ENCODE measurements around the gene SUN3.

Gene SUN3

GRCh38 chr7:47951374-47951773 lies 77.5 kb downstream of the SUN3 start:
- DNase-seq (ENCODE audit: low spot score): no peak
- in situ Hi-C loops (cut with MboI; ENCODE audit: low pct_unique_long_range_greater_than_20kb, low sequenced_read_pairs, unreplicated experiment): loop anchor here (10.0 kb wide), 1 partner anchor 163 kb away; no protein-coding TSS in a partner anchor
- no peak for TF ChIP-seq CTCF (IDR thresholded peaks at IDR 0.05; ENCODE audit: extremely low read depth, insufficient read depth, missing control alignments)

- in situ Hi-C loops (cut with MboI; ENCODE audit: low pct_unique_long_range_greater_than_20kb, low sequenced_read_pairs, unreplicated experiment): loop anchor here (10.0 kb wide), 1 partner anchor 164 kb away; no protein-coding TSS in a partner anchor
- no peak for TF ChIP-seq CTCF (IDR thresholded peaks at IDR 0.05; ENCODE audit: extremely low read depth, insufficient read depth, missing control alignments)
- DNase-seq (ENCODE audit: low spot score): no peak
Measured at GRCh38 chr7:47950714-47951113, 78.2 kb downstream of the SUN3 start.

GRCh38 chr7:47949703-47950102 lies 79.2 kb downstream of the SUN3 start:
- no peak for TF ChIP-seq CTCF (IDR thresholded peaks at IDR 0.05; ENCODE audit: extremely low read depth, insufficient read depth, missing control alignments)
- in situ Hi-C loops (cut with MboI; ENCODE audit: low pct_unique_long_range_greater_than_20kb, low sequenced_read_pairs, unreplicated experiment): loop anchor here (10.0 kb wide), 1 partner anchor 165 kb away; no protein-coding TSS in a partner anchor
- DNase-seq (ENCODE audit: low spot score): no peak

GRCh38 chr7:47948141-47948790 lies 80.6 kb downstream of the SUN3 start, which contains the start of gene PKD1L1:
TSS of gene PKD1L1 (minus strand) at chr7:47948466. CDS start at chr7:47948440, 26 bp downstream.
- DNase-seq (ENCODE audit: low spot score): no peak
- in situ Hi-C loops (cut with MboI; ENCODE audit: low pct_unique_long_range_greater_than_20kb, low sequenced_read_pairs, unreplicated experiment): no loop called here
- TF ChIP-seq CTCF (IDR thresholded peaks at IDR 0.05; ENCODE audit: extremely low read depth, insufficient read depth, missing control alignments): no peak

- DNase-seq (ENCODE audit: low spot score): no peak
- no peak for TF ChIP-seq CTCF (IDR thresholded peaks at IDR 0.05; ENCODE audit: extremely low read depth, insufficient read depth, missing control alignments)
- in situ Hi-C loops (cut with MboI; ENCODE audit: low pct_unique_long_range_greater_than_20kb, low sequenced_read_pairs, unreplicated experiment): no loop called here
Measured at GRCh38 chr7:47947355-47947749, 81.6 kb downstream of the SUN3 start.

- no peak for DNase-seq (ENCODE audit: low spot score)
- no peak for TF ChIP-seq CTCF (IDR thresholded peaks at IDR 0.05; ENCODE audit: extremely low read depth, insufficient read depth, missing control alignments)
- in situ Hi-C loops (cut with MboI; ENCODE audit: low pct_unique_long_range_greater_than_20kb, low sequenced_read_pairs, unreplicated experiment): no loop called here
Measured at GRCh38 chr7:47946581-47947354, 82.1 kb downstream of the SUN3 start.
